ENCODE data around the gene B3GAT2. TPM values are rescaled to one million over a fixed set of nuclear protein-coding genes. Genes with fewer than 3 reads are reported as not detected.
"Not testable (repeated sequence)": the region's sequence is repeated elsewhere in the genome, so short reads cannot be mapped to it uniquely, and the experiment has no call there.

Gene B3GAT2
- total and polyA plus RNA-seq, 5 experiments from 2014 or later, result 0.14 to 0.43 TPM; not detected in 3

- no peaks in the 10 kb centered on the region for H3K9me3 Mint-ChIP-seq
- peak overlapping the region; percentile 77 to 96 (median 82) for H3K4me3 Mint-ChIP-seq
- peaks cover 24 to 64% (median 52%) of the 10 kb centered on the region in 5 donors for H3K27me3 Mint-ChIP-seq
- POLR2A ChIA-PET, result interaction anchor here (0.6 kb wide), 1 partner anchor 248 kb away, joined by 3 read pairs; no protein-coding TSS in a partner anchor
- ATAC-seq (peak; percentile 90 to 95), DNase-seq (peak; percentile 63 to 89 (median 82))
- H3K27ac Mint-ChIP-seq, result no peak overlapping the region
- peaks cover 3 to 29% (median 23%) of the 10 kb centered on the region in 4 donors for H3K4me1 Mint-ChIP-seq
- H3K36me3 Mint-ChIP-seq, result peaks cover 0 to 3% (median 2%) of the 10 kb centered on the region in 3 donors
Measured at GRCh38 chr6:70955441-70956190, 1.2 kb downstream of the B3GAT2 start.

GRCh38 chr6:70954750-70955149 lies 2.1 kb downstream of the B3GAT2 start:
- Mint-ChIP-seq H3K9me3 (no peaks in the 10 kb centered on the region), H3K4me1 (peaks cover 3 to 29% (median 23%) of the 10 kb centered on the region in 4 donors), H3K36me3 (peaks cover 0 to 2% (median 0%) of the 10 kb centered on the region in 3 donors), H3K27ac (peak overlapping the region in 1 of 10 donors; percentile 52), H3K27me3 (peaks cover 24 to 56% (median 46%) of the 10 kb centered on the region in 5 donors), H3K4me3 (peak overlapping the region; percentile 74 to 96 (median 80))
- no peak for DNase-seq
- POLR2A ChIA-PET, result no interaction called here
- no peak for ATAC-seq

GRCh38 chr6:70954176-70954575 lies 2.7 kb downstream of the B3GAT2 start:
- no peak for DNase-seq
- H3K4me1 Mint-ChIP-seq, result peaks cover 3 to 29% (median 23%) of the 10 kb centered on the region in 4 donors
- no peak for ATAC-seq
- H3K4me3 Mint-ChIP-seq, result peak overlapping the region in 9 of 10 donors; percentile 15 to 96 (median 40)
- peaks cover 0 to 2% (median 0%) of the 10 kb centered on the region in 3 donors for H3K36me3 Mint-ChIP-seq
- peaks cover 24 to 50% (median 40%) of the 10 kb centered on the region in 5 donors for H3K27me3 Mint-ChIP-seq
- H3K9me3 Mint-ChIP-seq, result no peaks in the 10 kb centered on the region
- POLR2A ChIA-PET, result no interaction called here
- peak overlapping the region in 2 of 10 donors; percentile 7 to 69 for H3K27ac Mint-ChIP-seq

- no peak overlapping the region for H3K27ac Mint-ChIP-seq
- no peak overlapping the region for H3K4me3 Mint-ChIP-seq
- H3K4me1 Mint-ChIP-seq, result peaks cover 3 to 29% (median 21%) of the 10 kb centered on the region in 4 donors
- H3K36me3 Mint-ChIP-seq, result peaks cover 0 to 2% (median 0%) of the 10 kb centered on the region in 3 donors
- H3K9me3 Mint-ChIP-seq, result no peaks in the 10 kb centered on the region
- peaks cover 17 to 35% (median 30%) of the 10 kb centered on the region in 5 donors for H3K27me3 Mint-ChIP-seq
- ATAC-seq (no peak), DNase-seq (no peak)
- POLR2A ChIA-PET, result no interaction called here
Measured at GRCh38 chr6:70952608-70953165, 4.2 kb downstream of the B3GAT2 start.

GRCh38 chr6:70944321-70944720 lies 12.5 kb downstream of the B3GAT2 start:
- H3K9me3 Mint-ChIP-seq, H3K4me3 Mint-ChIP-seq, DNase-seq, H3K4me1 Mint-ChIP-seq, H3K27ac Mint-ChIP-seq, POLR2A ChIA-PET, ATAC-seq, H3K36me3 Mint-ChIP-seq: not testable (repeated sequence)
- H3K27me3 Mint-ChIP-seq, result peaks cover 7 to 40% (median 9%) of the 10 kb centered on the region in 5 donors

- Mint-ChIP-seq H3K4me1 (no peaks in the 10 kb centered on the region), H3K4me3 (no peak overlapping the region), H3K9me3 (peaks cover 0 to 11% (median 1%) of the 10 kb centered on the region in 9 donors), H3K27me3 (peaks cover 2 to 29% (median 8%) of the 10 kb centered on the region in 5 donors), H3K27ac (no peak overlapping the region), H3K36me3 (no peaks in the 10 kb centered on the region)
- ATAC-seq (no peak), DNase-seq (no peak)
- POLR2A ChIA-PET, result no interaction called here
Measured at GRCh38 chr6:70933853-70934252, 23.0 kb downstream of the B3GAT2 start.

- Mint-ChIP-seq H3K4me1 (no peaks in the 10 kb centered on the region), H3K9me3 (no peaks in the 10 kb centered on the region), H3K36me3 (no peaks in the 10 kb centered on the region), H3K27ac (no peak overlapping the region), H3K4me3 (no peak overlapping the region), H3K27me3 (peaks cover 7 to 33% (median 9%) of the 10 kb centered on the region in 5 donors)
- no peak for DNase-seq
- POLR2A ChIA-PET, result no interaction called here
- ATAC-seq, result no peak
Measured at GRCh38 chr6:70905742-70906141, 51.1 kb downstream of the B3GAT2 start.

- Mint-ChIP-seq H3K9me3 (no peaks in the 10 kb centered on the region), H3K27ac (no peak overlapping the region), H3K4me3 (no peak overlapping the region), H3K4me1 (no peaks in the 10 kb centered on the region), H3K27me3 (peaks cover 5 to 50% (median 13%) of the 10 kb centered on the region in 5 donors), H3K36me3 (no peaks in the 10 kb centered on the region)
- DNase-seq (no peak), ATAC-seq (no peak)
- POLR2A ChIA-PET, result no interaction called here
Measured at GRCh38 chr6:70903665-70904452, 53.0 kb downstream of the B3GAT2 start.

GRCh38 chr6:70901324-70901723 lies 55.5 kb downstream of the B3GAT2 start:
- H3K36me3 Mint-ChIP-seq, result no peaks in the 10 kb centered on the region
- POLR2A ChIA-PET, result no interaction called here

GRCh38 chr6:70900047-70900446 lies 56.8 kb downstream of the B3GAT2 start:
- no peak for DNase-seq
- Mint-ChIP-seq H3K4me3 (no peak overlapping the region), H3K27me3 (peaks cover 5 to 37% (median 17%) of the 10 kb centered on the region in 5 donors), H3K4me1 (no peaks in the 10 kb centered on the region), H3K9me3 (no peaks in the 10 kb centered on the region), H3K27ac (no peak overlapping the region), H3K36me3 (no peaks in the 10 kb centered on the region)
- POLR2A ChIA-PET, result no interaction called here
- no peak for ATAC-seq

More at GRCh38 chr6:70901324-70901723, 55.5 kb downstream of the B3GAT2 start:
- no peak for DNase-seq
- Mint-ChIP-seq H3K4me3 (no peak overlapping the region), H3K27ac (no peak overlapping the region), H3K27me3 (peaks cover 5 to 43% (median 12%) of the 10 kb centered on the region in 5 donors), H3K9me3 (no peaks in the 10 kb centered on the region), H3K4me1 (no peaks in the 10 kb centered on the region)
- ATAC-seq, result no peak

- no peak overlapping the region for H3K4me3 Mint-ChIP-seq
- H3K27me3 Mint-ChIP-seq, result peaks cover 0 to 16% (median 8%) of the 10 kb centered on the region in 5 donors
- H3K9me3 Mint-ChIP-seq, result no peaks in the 10 kb centered on the region
- H3K36me3 Mint-ChIP-seq, result no peaks in the 10 kb centered on the region
- no peaks in the 10 kb centered on the region for H3K4me1 Mint-ChIP-seq
- DNase-seq (no peak), ATAC-seq (no peak)
- POLR2A ChIA-PET, result no interaction called here
- no peak overlapping the region for H3K27ac Mint-ChIP-seq
Measured at GRCh38 chr6:70894001-70894400, 62.9 kb downstream of the B3GAT2 start.

GRCh38 chr6:70889270-70889669 lies 67.6 kb downstream of the B3GAT2 start:
- H3K36me3 Mint-ChIP-seq, result no peaks in the 10 kb centered on the region
- POLR2A ChIA-PET, result no interaction called here
- H3K27me3 Mint-ChIP-seq, result peaks cover 0 to 11% (median 3%) of the 10 kb centered on the region in 5 donors
- H3K9me3 Mint-ChIP-seq, result no peaks in the 10 kb centered on the region
- H3K27ac Mint-ChIP-seq, result no peak overlapping the region
- H3K4me1 Mint-ChIP-seq, result no peaks in the 10 kb centered on the region
- ATAC-seq (no peak), DNase-seq (no peak)
- no peak overlapping the region for H3K4me3 Mint-ChIP-seq

- POLR2A ChIA-PET, result no interaction called here
- Mint-ChIP-seq H3K27me3 (peaks cover 3 to 16% (median 8%) of the 10 kb centered on the region in 5 donors), H3K9me3 (no peaks in the 10 kb centered on the region), H3K4me1 (no peaks in the 10 kb centered on the region), H3K4me3 (no peak overlapping the region), H3K36me3 (no peaks in the 10 kb centered on the region), H3K27ac (no peak overlapping the region)
- DNase-seq, result no peak
- ATAC-seq, result no peak
Measured at GRCh38 chr6:70886661-70887060, 70.2 kb downstream of the B3GAT2 start.

Measured in naive thymus-derived CD8-positive, alpha-beta T cell (primary cell).